CD4-positive, alpha-beta T cell treated with Interleukin-4 for 1 hour (primary cell): ENCODE measurements around the gene KIF1C.
A peak's percentile ranks its signal among the peaks of the same experiment; 100 is the strongest.
"Not testable (repeated sequence)": the region's sequence is repeated elsewhere in the genome, so short reads cannot be mapped to it uniquely, and the experiment has no call there.

Experiments
- DNase-seq, 2 donors: peaks; one replicate each; pipeline ENCODE4 v3.0.0-alpha.2; 2020 to 2022

KIF1C gene

DNA sequence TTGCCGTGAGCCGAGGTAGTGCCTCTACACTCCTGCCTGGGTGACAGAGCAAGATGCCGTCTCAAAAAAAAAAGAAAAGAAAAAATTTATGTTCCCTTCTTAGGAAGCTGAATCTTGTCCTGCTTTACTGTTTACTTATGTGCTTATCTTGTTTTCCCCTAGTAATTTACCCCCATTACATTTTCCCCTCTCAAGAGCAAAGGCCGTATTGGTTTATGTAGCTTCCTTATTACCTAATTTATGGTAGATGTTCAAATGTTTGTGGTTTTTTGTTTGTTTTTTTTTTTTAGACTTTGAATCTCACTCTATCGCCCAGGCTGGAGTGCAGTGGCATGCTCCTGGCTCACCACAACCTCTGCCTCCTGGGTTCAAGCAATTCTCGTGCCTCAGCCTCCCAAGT, 47.7 kb downstream of the KIF1C start:
- DNase-seq = no peak

- DNase-seq = no peak
These were observed 49.7 kb downstream of the KIF1C start for GRCh38 chr17:5047446-5047845.

DNA sequence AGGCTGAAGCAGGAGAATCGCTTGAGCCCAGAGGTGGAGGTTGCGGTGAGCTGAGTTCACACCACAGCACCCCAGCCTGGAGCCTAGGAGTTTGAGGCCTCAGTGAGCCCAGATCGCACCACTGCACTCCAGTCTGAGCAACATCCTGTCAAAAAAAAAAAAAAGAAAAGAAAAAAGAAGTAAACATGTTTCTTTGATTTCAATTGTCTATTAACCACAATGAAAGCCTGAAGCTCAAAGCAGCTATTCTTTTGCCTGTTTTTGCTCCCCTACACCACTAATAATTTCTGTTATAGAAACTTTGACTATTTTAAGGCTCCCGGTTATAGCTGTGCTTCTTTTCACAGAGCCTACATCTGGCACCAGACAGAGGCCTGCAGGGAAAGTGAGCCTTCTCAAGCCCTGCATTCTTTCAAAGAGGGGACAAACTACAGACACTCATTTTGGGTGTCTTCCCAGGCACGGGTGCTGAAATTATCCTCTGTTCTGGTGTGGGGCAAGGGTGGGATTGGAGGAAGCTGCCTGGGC, 51.6 kb downstream of the KIF1C start:
- DNase-seq = peak; percentile 82 to 84

DNA sequence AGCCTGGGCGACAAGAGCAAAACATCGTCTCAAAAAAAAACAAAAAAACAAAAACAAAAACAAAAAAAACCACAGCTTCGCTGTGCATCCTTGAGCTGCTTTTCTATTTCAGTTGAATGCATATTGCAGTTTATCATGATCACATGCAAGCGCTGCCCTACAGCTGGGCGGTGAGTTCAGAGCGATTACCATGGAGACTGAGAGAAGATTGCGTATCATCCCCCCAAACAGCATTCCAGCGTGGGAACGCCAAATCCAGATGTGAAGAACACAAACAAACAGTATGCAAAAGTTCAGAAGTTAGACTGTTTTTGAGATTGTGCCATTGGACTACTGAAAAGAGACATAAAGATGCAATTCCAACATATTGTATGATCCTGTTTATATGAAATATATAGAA, 52.5 kb downstream of the KIF1C start:
- no peak for DNase-seq

DNA sequence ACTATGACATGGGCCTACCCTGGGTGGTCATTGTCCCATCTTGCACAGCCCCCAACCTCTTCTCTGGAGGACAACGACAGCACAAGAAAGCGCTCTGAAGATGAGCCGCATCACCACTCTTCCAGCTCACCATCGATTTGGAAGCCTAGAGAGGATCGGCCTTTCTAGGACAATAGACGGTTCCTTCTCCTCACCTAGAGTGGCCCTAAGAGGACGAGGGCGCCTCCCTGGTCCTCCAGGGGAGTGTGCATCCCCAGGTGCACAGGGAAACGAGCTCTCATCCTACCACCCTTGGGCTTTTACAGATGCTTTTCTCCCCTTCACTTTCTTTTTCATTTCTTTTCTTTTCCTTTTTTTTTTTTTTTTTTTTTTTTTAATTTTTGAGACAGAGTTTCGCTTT, 57.8 kb downstream of the KIF1C start:
- DNase-seq = no peak

DNA sequence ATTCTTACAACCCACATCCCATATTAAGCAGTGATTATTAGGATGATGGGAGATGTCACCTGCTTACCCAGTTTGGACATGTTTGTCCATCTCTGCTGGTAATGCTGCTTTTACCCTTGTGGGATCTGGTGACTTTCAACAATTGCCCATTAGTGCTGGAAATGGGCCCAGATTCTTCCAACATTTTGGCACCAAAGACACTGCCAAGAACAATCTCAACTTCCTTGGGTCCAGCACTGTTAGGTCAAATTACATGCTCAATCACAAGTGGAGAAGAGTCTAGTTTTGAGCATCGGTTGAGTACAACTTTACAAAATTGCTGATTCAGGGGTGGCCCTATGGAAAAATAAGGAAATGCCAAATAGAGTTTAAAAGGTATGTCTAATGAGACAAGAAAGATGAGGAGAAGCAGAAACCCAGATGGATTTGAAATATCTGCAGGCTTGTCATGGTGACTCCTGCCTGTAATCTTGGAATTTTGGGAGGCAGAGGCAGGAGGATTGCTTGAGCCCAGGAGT, 67.5 kb downstream of the KIF1C start:
- DNase-seq = no peak

- no peak for DNase-seq
These were observed 70.5 kb downstream of the KIF1C start for GRCh38 chr17:5068236-5068635.

DNA sequence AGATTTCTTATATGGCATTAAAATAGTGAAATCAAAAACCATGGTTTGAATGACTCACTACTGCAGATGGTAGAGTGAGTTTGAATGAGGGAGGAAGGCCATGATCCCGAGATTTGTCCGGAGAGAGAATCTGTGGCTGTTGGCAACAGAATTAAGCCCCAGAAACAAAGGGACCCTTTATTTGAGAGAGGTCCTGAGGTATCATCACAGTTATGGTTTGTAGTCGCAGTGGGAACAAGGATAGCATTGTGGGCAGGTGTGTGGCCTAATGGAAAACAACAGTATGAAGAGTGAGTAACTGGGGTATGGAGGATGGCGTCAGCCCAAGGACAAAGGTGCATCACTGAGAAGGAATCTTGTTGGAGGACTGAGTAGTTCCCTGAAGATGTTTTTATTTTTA, 72.0 kb downstream of the KIF1C start:
- DNase-seq = no peak

DNA sequence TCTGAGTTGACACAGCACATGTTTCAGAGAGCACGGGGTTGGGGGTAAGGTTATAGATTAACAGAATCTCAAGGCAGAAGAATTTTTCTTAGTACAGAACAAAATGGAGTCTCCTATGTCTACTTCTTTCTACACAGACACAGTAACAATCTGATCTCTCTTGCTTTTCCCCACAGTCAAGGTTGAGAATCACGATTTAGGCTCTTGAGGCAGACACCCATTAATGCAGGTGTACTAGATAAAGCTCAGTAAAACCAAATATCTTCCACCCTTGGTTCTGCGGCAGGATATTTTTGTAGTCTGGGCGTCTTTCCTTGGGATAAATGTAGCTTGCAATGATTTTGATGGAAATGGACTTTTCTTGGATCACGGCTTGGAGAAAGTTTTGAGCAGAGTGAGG, 77.7 kb downstream of the KIF1C start:
- not testable (repeated sequence) for DNase-seq

DNA sequence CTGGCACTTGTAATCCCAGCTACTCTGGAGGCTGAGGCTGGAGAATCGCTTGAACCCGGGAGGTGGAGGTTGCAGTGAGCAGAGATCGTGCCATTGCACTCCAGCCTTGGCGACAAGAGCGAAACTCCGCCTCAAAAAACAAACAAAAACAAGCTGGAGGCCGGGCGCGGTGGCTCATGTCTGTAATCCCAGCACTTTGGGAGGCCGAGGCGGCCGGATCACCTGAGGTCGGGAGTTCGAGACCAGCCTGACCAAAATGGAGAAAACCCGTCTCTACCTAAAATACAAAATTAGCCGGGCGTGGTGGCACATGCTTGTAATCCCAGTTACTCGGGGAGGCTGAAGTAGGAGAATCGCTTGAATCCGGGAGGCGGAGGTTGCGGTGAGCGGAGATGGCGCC, 79.5 kb downstream of the KIF1C start:
- DNase-seq = not testable (repeated sequence)

GRCh38 chr17:5077781-5078105, 80.0 kb downstream of the KIF1C start:
- no peak for DNase-seq
